ENCODE measurements around the gene TMEM269. TPM values are rescaled to one million over a fixed set of nuclear protein-coding genes. Genes with fewer than 3 reads are reported as not detected.

TMEM269 gene
- total and polyA plus RNA-seq, 9 of the 15 experiments (the other 6 are each of a cell fraction or from before 2014, with no cell fraction given): 0.09 to 0.49 (median 0.21) TPM

- POLR2A ChIA-PET: no interaction called here
- FAIRE-seq: no peak
- TF ChIP-seq ZBTB26 (CRISPR knock-in tag; IDR thresholded peaks at IDR 0.05): 0 out of 2 replicates have a peak, but pooled peaks have one; percentile 29
- peak; percentile 21; the same call in 1 of the 2 replicates for TF ChIP-seq STAT5A (IDR thresholded peaks at IDR 0.05; ENCODE audit: borderline replicate concordance, low read length)
- no peak for TF ChIP-seq CREB3 (tag; conservative IDR thresholded peaks at IDR 0.05; ENCODE audit: low read depth)
- TF ChIP-seq SPI1 (IDR thresholded peaks at IDR 0.05; ENCODE audit: borderline replicate concordance, low read depth, low read length): no peak
- 0 out of 4 replicates have a peak, but pooled peaks of 1 of the 2 experiments have one; percentile 45 for TF ChIP-seq BCLAF1 (IDR thresholded peaks at IDR 0.05; ENCODE audit: borderline replicate concordance in 1 of 2, control insufficient read depth in 1 of 2, low read depth in 2 of 2, low read length in 1 of 2)
- TF ChIP-seq CBX8 (IDR thresholded peaks at IDR 0.05; ENCODE audit: borderline replicate concordance, extremely low read depth, low read depth, low read length, poor library complexity, severe bottlenecking): no peak
- 0 out of 2 replicates have a peak, but pooled peaks have one; percentile 7 for TF ChIP-seq HDGF (IDR thresholded peaks at IDR 0.05)
- no peak for TF ChIP-seq CTBP1 (IDR thresholded peaks at IDR 0.05; ENCODE audit: borderline replicate concordance)
- no peak for TF ChIP-seq FOXJ3 (CRISPR knock-in tag; IDR thresholded peaks at IDR 0.05)
- TF ChIP-seq ZNF551 (CRISPR knock-in tag; IDR thresholded peaks at IDR 0.05): no peak
- TF ChIP-seq CBFA2T3 (IDR thresholded peaks at IDR 0.05): no peak
- TF ChIP-seq MTA3 (IDR thresholded peaks at IDR 0.05; ENCODE audit: borderline replicate concordance): no peak
- no peak for TF ChIP-seq BRF2 (IDR thresholded peaks at IDR 0.05; ENCODE audit: borderline replicate concordance, insufficient read depth, insufficient read length)
- no peak for TF ChIP-seq BDP1 (IDR thresholded peaks at IDR 0.05; ENCODE audit: insufficient read depth, insufficient read length)
- TF ChIP-seq MIER1 (IDR thresholded peaks at IDR 0.05; ENCODE audit: low read depth): no peak
Observed at GRCh38 chr1:42849944-42850343, 65.2 kb downstream of the TMEM269 start.

More at GRCh38 chr1:42849944-42850343, 65.2 kb downstream of the TMEM269 start:
- H3K9ac ChIP-seq (ENCODE audit: insufficient read depth in 1 of 2, low read depth in 2 of 2, low read length in 2 of 2): no peak overlapping the region
- H3K4me1 ChIP-seq (replicated peaks in 1 of 2; ENCODE audit: control insufficient read depth in 2 of 2, insufficient read depth in 2 of 2, low read length in 2 of 2): peaks cover 16 to 18% of the 10 kb centered on the region in 2 experiments
- in situ Hi-C loops (cut with MboI): no loop called here
- no peaks in the 10 kb centered on the region for H4K20me1 ChIP-seq (replicated peaks; ENCODE audit: control insufficient read depth, insufficient read depth, low read length)
- intact Hi-C loops (cut with micrococcal nuclease): loop anchor here (5.0 kb wide), 1 partner anchor 83 kb away; the partner anchor contains the start of genes C1orf50 and P3H1
- BruUV-seq (replicated peaks): no TSS peak
- WGBS (ENCODE audit: insufficient coverage, low coverage, missing lambda C conversion rate): 95% methylated on average over 3 of the region's 5 CpGs
- H3K9me3 ChIP-seq (replicated peaks; ENCODE audit: control insufficient read depth, insufficient read depth, low read depth, low read length): no peaks in the 10 kb centered on the region
- no peak overlapping the region for H2AFZ ChIP-seq (ENCODE audit: low read depth, low read length)
- no peaks in the 10 kb centered on the region for H3K9me1 ChIP-seq (ENCODE audit: control insufficient read depth, insufficient read depth, low read length)
- CTCF ChIA-PET (ENCODE audit: low intra/inter-chr PET ratio): no interaction called here
- peaks cover 33% of the 10 kb centered on the region for H3K79me2 ChIP-seq (ENCODE audit: control insufficient read depth, insufficient read depth, low read length)
- no peaks in the 10 kb centered on the region for H3K27me3 ChIP-seq (ENCODE audit: control insufficient read depth in 2 of 2, insufficient read depth in 2 of 2, low read length in 2 of 2)
- no peak overlapping the region for H3K27ac ChIP-seq (ENCODE audit: extremely low read depth, low read depth, low read length)
- ATAC-seq: no peak
- peaks cover 36% of the 10 kb centered on the region; the same call in 2 of the 3 replicates for H3K36me3 ChIP-seq (ENCODE audit: control insufficient read depth, insufficient read depth, low read length)
- H3K4me3 ChIP-seq: no peak overlapping the region
- no peak for DNase-seq (ENCODE audit: extremely low read depth in 1 of 4, low spot score in 3 of 4)
- no peak overlapping the region for H3K4me2 ChIP-seq (ENCODE audit: insufficient read depth, low read length)
